Measurements from ENCODE around the gene PHF5A.
"Not testable (repeated sequence)": the region's sequence is repeated elsewhere in the genome, so short reads cannot be mapped to it uniquely, and the experiment has no call there.

The PHF5A gene

GRCh38 chr22:41487037-41487935 is 18.8 kb upstream of the PHF5A start:
- DNase-seq = no peak

- DNase-seq = no peak
Observed at GRCh38 chr22:41485033-41485432, 16.5 kb upstream of the PHF5A start.

- DNase-seq = no peak
Observed at GRCh38 chr22:41482319-41482935, 13.9 kb upstream of the PHF5A start.

- no peak for DNase-seq
Observed at GRCh38 chr22:41481925-41482318, 13.4 kb upstream of the PHF5A start.

GRCh38 chr22:41481131-41481830 is 12.8 kb upstream of the PHF5A start:
- no peak for DNase-seq

GRCh38 chr22:41480397-41480735 is 11.9 kb upstream of the PHF5A start:
- DNase-seq = no peak

- DNase-seq = no peak
Observed at GRCh38 chr22:41479671-41480396, 11.3 kb upstream of the PHF5A start.

- DNase-seq = no peak
Observed at GRCh38 chr22:41478891-41479521, 10.5 kb upstream of the PHF5A start.

- DNase-seq = no peak
Observed at GRCh38 chr22:41478473-41478872, 10.0 kb upstream of the PHF5A start.

GRCh38 chr22:41474872-41475451 is 6.5 kb upstream of the PHF5A start:
- DNase-seq = no peak

GRCh38 chr22:41471568-41471967 is 3.1 kb upstream of the PHF5A start:
- DNase-seq = no peak

GRCh38 chr22:41470886-41471285 is 2.4 kb upstream of the PHF5A start:
- no peak for DNase-seq

GRCh38 chr22:41469218-41469851 is 843 bp upstream of the PHF5A start:
- DNase-seq = peak; percentile 45

- DNase-seq = no peak
Observed at GRCh38 chr22:41461901-41462300, 6.6 kb downstream of the PHF5A start.

GRCh38 chr22:41460071-41460470 is 8.4 kb downstream of the PHF5A start:
- not testable (repeated sequence) for DNase-seq

GRCh38 chr22:41459431-41459830 is 9.1 kb downstream of the PHF5A start:
- DNase-seq = no peak

GRCh38 chr22:41458161-41458728 is 10.2 kb downstream of the PHF5A start:
- no peak for DNase-seq

- peak; percentile 97 for DNase-seq
Observed at GRCh38 chr22:41448189-41448808, 20.2 kb downstream of the PHF5A start.

GRCh38 chr22:41447435-41448188 is 20.9 kb downstream of the PHF5A start:
- DNase-seq = peak; percentile 73

Data from activated CD4-positive, alpha-beta T cell treated with anti-CD3 and anti-CD28 coated beads, Interleukin-2, amount 50 U/mL, for 16 hours (primary cell).